ENCODE data around the gene AP5B1. TPM values are rescaled to one million over a fixed set of nuclear protein-coding genes. Genes with fewer than 3 reads are reported as not detected.

Gene AP5B1
- total RNA-seq, 1 experiment from 2014 or later: 24.2 TPM

DNA sequence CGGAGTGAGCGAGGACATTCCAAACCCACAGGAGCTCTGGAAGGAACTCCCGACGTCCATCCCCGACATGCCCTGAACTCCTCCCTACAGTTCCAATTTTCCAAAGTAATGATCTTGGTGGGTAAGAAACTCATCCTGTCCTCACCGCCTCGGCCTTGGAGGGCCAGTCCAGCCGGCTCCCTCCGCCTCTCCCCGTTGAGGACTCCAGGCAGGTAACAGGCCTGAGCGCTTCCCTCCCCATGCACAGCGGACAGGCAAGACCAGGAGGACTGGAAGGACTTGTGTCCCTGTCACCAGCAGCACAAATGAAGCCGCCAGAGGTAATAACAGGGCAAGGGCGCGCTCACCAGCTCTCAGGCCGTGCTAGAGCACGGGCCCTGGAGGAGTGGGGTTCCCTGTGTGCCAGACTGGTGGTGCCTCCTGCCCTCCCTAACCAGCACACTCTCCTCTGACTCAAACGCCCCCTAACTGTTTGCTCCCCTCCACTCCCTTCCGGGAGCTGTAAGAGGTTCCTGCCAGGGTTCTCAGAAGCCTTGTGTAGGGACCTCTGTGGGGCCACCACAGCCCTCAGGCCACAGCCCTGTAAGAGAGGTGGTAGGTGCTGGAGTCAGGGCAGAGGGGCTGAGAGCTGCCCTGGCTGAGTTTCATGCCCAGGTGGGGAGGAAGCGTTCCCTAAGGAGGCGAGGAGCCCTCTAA, 23.2 kb upstream of the AP5B1 start:
- H3K27me3 ChIP-seq (ENCODE audit: low read length): no peaks in the 10 kb centered on the region
- H3K79me2 ChIP-seq (ENCODE audit: low read length): no peaks in the 10 kb centered on the region
- H3K4me2 ChIP-seq (ENCODE audit: low read length): no peak overlapping the region
- no peaks in the 10 kb centered on the region for H3K36me3 ChIP-seq (ENCODE audit: low read depth, low read length)
- no TSS peak for BruUV-seq (replicated peaks)
- intact Hi-C loops (cut with micrococcal nuclease): no loop called here
- no peaks in the 10 kb centered on the region for H3K9me2 ChIP-seq (replicated peaks; ENCODE audit: low read length)
- no peak overlapping the region for H2AFZ ChIP-seq (ENCODE audit: low read length)
- TF ChIP-seq CTCF (conservative IDR thresholded peaks at IDR 0.05; ENCODE audit: low read depth, low read length) (no peak), EZH2 (IDR thresholded peaks at IDR 0.05; ENCODE audit: low read length, unreplicated experiment) (no peak), EZH2phosphoT487 (IDR thresholded peaks at IDR 0.05; ENCODE audit: borderline replicate concordance, low read length) (no peak)
- H3K27ac ChIP-seq (ENCODE audit: low read length): no peak overlapping the region
- no peak overlapping the region for H3K9ac ChIP-seq (ENCODE audit: low read length)
- H3K4me3 ChIP-seq (ENCODE audit: low read length): no peak overlapping the region
- H4K20me1 ChIP-seq (ENCODE audit: low read length): no peaks in the 10 kb centered on the region
- H3K9me3 ChIP-seq (ENCODE audit: low read length): no peaks in the 10 kb centered on the region
- no peaks in the 10 kb centered on the region for H3F3A ChIP-seq (ENCODE audit: low read length, unreplicated experiment)
- no peak; the same call in 1 of the 2 replicates for ATAC-seq
- POLR2A ChIA-PET (ENCODE audit: unreplicated experiment): no interaction called here
- CTCF ChIA-PET: no interaction called here
- H3K4me1 ChIP-seq (ENCODE audit: insufficient read depth, low read length): no peaks in the 10 kb centered on the region
- DNase-seq: no peak

DNA sequence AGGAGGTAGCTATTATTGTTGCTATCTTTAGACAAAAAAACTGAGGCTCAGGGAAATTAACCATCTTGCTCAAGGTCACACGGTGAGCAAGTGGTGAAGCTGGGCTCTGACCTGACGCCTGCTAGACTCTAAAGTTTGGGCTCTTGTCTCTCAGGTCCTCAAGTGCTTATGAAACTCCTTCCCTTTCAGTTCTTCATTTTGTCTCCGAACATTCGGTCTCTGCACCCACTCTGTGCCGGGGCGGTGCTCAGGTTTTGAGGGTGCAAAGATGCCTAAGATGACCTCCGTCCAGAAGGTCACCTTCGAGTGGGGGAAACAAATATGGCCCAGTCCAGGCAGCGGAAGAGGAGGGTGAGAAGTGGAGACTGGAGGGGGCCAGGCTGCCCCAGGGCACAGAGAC, 22.1 kb upstream of the AP5B1 start:
- BruUV-seq (replicated peaks): no TSS peak
- Histone ChIP-seq H3K27ac (ENCODE audit: low read length) (no peak overlapping the region), H3K4me1 (ENCODE audit: insufficient read depth, low read length) (no peaks in the 10 kb centered on the region), H3K4me2 (ENCODE audit: low read length) (no peak overlapping the region), H4K20me1 (ENCODE audit: low read length) (no peaks in the 10 kb centered on the region), H3K9me2 (replicated peaks; ENCODE audit: low read length) (no peaks in the 10 kb centered on the region), H3K36me3 (ENCODE audit: low read depth, low read length) (no peaks in the 10 kb centered on the region), H3K9ac (ENCODE audit: low read length) (no peak overlapping the region), H3K4me3 (ENCODE audit: low read length) (no peak overlapping the region), H3K79me2 (ENCODE audit: low read length) (no peaks in the 10 kb centered on the region), H3K9me3 (ENCODE audit: low read length) (no peaks in the 10 kb centered on the region), H2AFZ (ENCODE audit: low read length) (no peak overlapping the region), H3K27me3 (ENCODE audit: low read length) (no peaks in the 10 kb centered on the region), H3F3A (ENCODE audit: low read length, unreplicated experiment) (no peaks in the 10 kb centered on the region)
- intact Hi-C loops (cut with micrococcal nuclease): no loop called here
- DNase-seq (no peak), ATAC-seq (no peak)
- no peak for TF ChIP-seq CTCF (conservative IDR thresholded peaks at IDR 0.05; ENCODE audit: low read depth, low read length)
- no peak for TF ChIP-seq EZH2 (IDR thresholded peaks at IDR 0.05; ENCODE audit: low read length, unreplicated experiment)
- no peak for TF ChIP-seq EZH2phosphoT487 (IDR thresholded peaks at IDR 0.05; ENCODE audit: borderline replicate concordance, low read length)
- POLR2A ChIA-PET (ENCODE audit: unreplicated experiment): no interaction called here
- CTCF ChIA-PET: no interaction called here

- H3K27me3 ChIP-seq (ENCODE audit: low read length): no peaks in the 10 kb centered on the region
- H3K4me1 ChIP-seq (ENCODE audit: insufficient read depth, low read length): no peaks in the 10 kb centered on the region
- no peaks in the 10 kb centered on the region for H4K20me1 ChIP-seq (ENCODE audit: low read length)
- BruUV-seq (replicated peaks): no TSS peak
- ATAC-seq (no peak), DNase-seq (no peak)
- no peaks in the 10 kb centered on the region for H3K79me2 ChIP-seq (ENCODE audit: low read length)
- H3K36me3 ChIP-seq (ENCODE audit: low read depth, low read length): no peaks in the 10 kb centered on the region
- H3K4me2 ChIP-seq (ENCODE audit: low read length): no peak overlapping the region
- no peak for TF ChIP-seq EZH2 (IDR thresholded peaks at IDR 0.05; ENCODE audit: low read length, unreplicated experiment)
- TF ChIP-seq EZH2phosphoT487 (IDR thresholded peaks at IDR 0.05; ENCODE audit: borderline replicate concordance, low read length): no peak
- no peak overlapping the region for H2AFZ ChIP-seq (ENCODE audit: low read length)
- no peaks in the 10 kb centered on the region for H3K9me2 ChIP-seq (replicated peaks; ENCODE audit: low read length)
- H3F3A ChIP-seq (ENCODE audit: low read length, unreplicated experiment): no peaks in the 10 kb centered on the region
- H3K27ac ChIP-seq (ENCODE audit: low read length): no peak overlapping the region
- intact Hi-C loops (cut with micrococcal nuclease): no loop called here
- H3K4me3 ChIP-seq (ENCODE audit: low read length): no peak overlapping the region
- CTCF ChIA-PET: no interaction called here
- POLR2A ChIA-PET (ENCODE audit: unreplicated experiment): no interaction called here
- H3K9me3 ChIP-seq (ENCODE audit: low read length): no peaks in the 10 kb centered on the region
- H3K9ac ChIP-seq (ENCODE audit: low read length): no peak overlapping the region
Measured at GRCh38 chr11:65801153-65801987, 20.6 kb upstream of the AP5B1 start.
